AG04450 (cell line): ENCODE data around the gene ZNF680. TPM values are rescaled to one million over a fixed set of nuclear protein-coding genes. Genes with fewer than 3 reads are reported as not detected.

Experiments
- CTCF ChIA-PET: fragments of 300-600, 350-600 bp; formaldehyde crosslinking; extraction: SDS; loops from one replicate; lab custom pipeline; 2022; ENCODE audit warnings: antibody characterized with exemption, inconsistent platforms; lab: Charles Lee
- POLR2A ChIA-PET: fragments of 350-600 bp; formaldehyde crosslinking; extraction: SDS; loops from one replicate; lab custom pipeline; 2021; ENCODE audit warnings: antibody characterized with exemption, inconsistent platforms; lab: Yijun Ruan, JAX
- DNase-seq: peaks from one replicate; pipeline ENCODE4 v3.0.0-alpha.2; 2011; ENCODE audit warnings: low read depth, low spot score
- H3K27ac ChIP-seq: one replicate; pipeline ENCODE4 v1.5.1; 2012; ENCODE audit warnings: low read depth, low read length, control low read depth
- H3K27me3 ChIP-seq: one replicate; pipeline ENCODE4 v1.6.0; 2012; ENCODE audit warnings: low read length; ENCODE audit not compliant: control insufficient read depth, insufficient read depth
- H3K4me3 ChIP-seq: 2 replicates; pipeline ENCODE4 v1.5.1; 2011; ENCODE audit warnings: mild to moderate bottlenecking, low read depth, low read length, control low read depth
- H3K9me3 ChIP-seq: 2 replicates; pipeline ENCODE4 v1.5.1; 2012; ENCODE audit warnings: low read length; ENCODE audit not compliant: control insufficient read depth, insufficient read depth
- CTCF ChIP-seq: IDR thresholded peaks from 2 replicates; pipeline ENCODE4 v1.5.1; 2011; ENCODE audit warnings: low read depth, low read length, control low read depth, inconsistent platforms
- polyA plus RNA-seq: library from polyadenylated mRNA; depleted of rRNA; stranded (reverse); fragments of >200 nt; gene quantifications from 2 replicates; pipeline ENCODE4 v1.2.3, GENCODE V29; 2011

ZNF680 gene
- polyA plus RNA-seq, 1 experiment = 2.9 TPM

- H3K4me3 ChIP-seq = no peak overlapping the region
- no peak for DNase-seq
- no peaks in the 10 kb centered on the region for H3K27me3 ChIP-seq
- ChIA-PET POLR2A (no interaction called here), CTCF (no interaction called here)
- no peak overlapping the region for H3K27ac ChIP-seq
- TF ChIP-seq CTCF = no peak
- H3K9me3 ChIP-seq = peaks cover 24% of the 10 kb centered on the region
These were observed 43.5 kb upstream of the ZNF680 start for GRCh38 chr7:64606385-64606784.

GRCh38 chr7:64603271-64603670 lies 40.4 kb upstream of the ZNF680 start:
- POLR2A ChIA-PET = no interaction called here
- no peak overlapping the region for H3K4me3 ChIP-seq
- CTCF ChIA-PET = no interaction called here
- H3K27me3 ChIP-seq = no peaks in the 10 kb centered on the region
- DNase-seq = no peak
- peaks cover 13% of the 10 kb centered on the region for H3K9me3 ChIP-seq
- H3K27ac ChIP-seq = no peak overlapping the region
- no peak for TF ChIP-seq CTCF

- ChIA-PET POLR2A (no interaction called here), CTCF (no interaction called here)
- no peak for DNase-seq
- Histone ChIP-seq H3K27me3 (no peaks in the 10 kb centered on the region), H3K9me3 (peaks cover 13% of the 10 kb centered on the region), H3K27ac (no peak overlapping the region), H3K4me3 (no peak overlapping the region)
- TF ChIP-seq CTCF = no peak
These were observed 39.6 kb upstream of the ZNF680 start for GRCh38 chr7:64602518-64602917.

DNA sequence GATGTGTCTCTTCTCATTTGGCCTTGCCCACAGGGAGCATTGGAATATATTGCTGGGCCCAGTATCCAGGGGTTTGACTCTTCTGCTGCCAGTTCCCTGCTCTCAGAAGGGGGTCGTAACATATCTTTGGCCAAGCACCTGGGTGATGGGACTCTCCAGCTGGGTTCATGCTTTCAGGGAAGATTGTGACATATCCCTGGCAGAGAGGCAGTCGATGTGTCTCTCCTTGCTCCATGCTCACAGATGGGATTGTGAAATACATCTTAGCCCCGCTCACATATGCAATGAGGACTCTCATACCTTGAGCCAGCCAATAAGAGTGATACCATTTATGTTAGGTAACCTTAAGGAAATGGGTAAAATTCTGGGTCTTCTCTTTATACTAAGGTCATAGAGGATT lies 39.2 kb upstream of the ZNF680 start:
- no peak for DNase-seq
- Histone ChIP-seq H3K27ac (no peak overlapping the region), H3K27me3 (no peaks in the 10 kb centered on the region), H3K4me3 (no peak overlapping the region), H3K9me3 (peaks cover 13% of the 10 kb centered on the region)
- ChIA-PET POLR2A (no interaction called here), CTCF (no interaction called here)
- TF ChIP-seq CTCF = no peak

GRCh38 chr7:64599359-64599758 lies 36.5 kb upstream of the ZNF680 start:
- POLR2A ChIA-PET = no interaction called here
- Histone ChIP-seq H3K27me3 (no peaks in the 10 kb centered on the region), H3K27ac (no peak overlapping the region), H3K9me3 (peaks cover 9% of the 10 kb centered on the region), H3K4me3 (no peak overlapping the region)
- no peak for DNase-seq
- TF ChIP-seq CTCF = no peak
- CTCF ChIA-PET = no interaction called here
